GM13976 (cell line): ENCODE results near the gene ACTG2.

Experiments
- DNase-seq: peaks from one replicate; pipeline ENCODE4 v3.0.0; 2012; ENCODE audit warnings: low spot score
- CTCF ChIP-seq: IDR thresholded peaks from 2 replicates; pipeline ENCODE4 v1.5.1; 2012; ENCODE audit warnings: borderline replicate concordance, mild to moderate bottlenecking; ENCODE audit not compliant: insufficient read depth; ENCODE audit errors: extremely low read depth, missing control alignments, control extremely low read depth
- in situ Hi-C: fragments of 300-500 bp; cut with MboI; formaldehyde crosslinking; loops from one replicate; pipeline ENCODE4 v1.12.0; 2022; ENCODE audit warnings: low sequenced_read_pairs, mixed read lengths, inconsistent platforms; ENCODE audit not compliant: unreplicated experiment

Gene ACTG2

GRCh38 chr2:73925033-73925704 lies 32.4 kb downstream of the ACTG2 start:
- in situ Hi-C loops, result no loop called here
- no peak for DNase-seq

GRCh38 chr2:73925853-73926492 lies 33.2 kb downstream of the ACTG2 start:
- no peak for TF ChIP-seq CTCF
- no peak for DNase-seq
- in situ Hi-C loops, result no loop called here

More at GRCh38 chr2:73925033-73925704, 32.4 kb downstream of the ACTG2 start:
- TF ChIP-seq CTCF, result no peak

DNA sequence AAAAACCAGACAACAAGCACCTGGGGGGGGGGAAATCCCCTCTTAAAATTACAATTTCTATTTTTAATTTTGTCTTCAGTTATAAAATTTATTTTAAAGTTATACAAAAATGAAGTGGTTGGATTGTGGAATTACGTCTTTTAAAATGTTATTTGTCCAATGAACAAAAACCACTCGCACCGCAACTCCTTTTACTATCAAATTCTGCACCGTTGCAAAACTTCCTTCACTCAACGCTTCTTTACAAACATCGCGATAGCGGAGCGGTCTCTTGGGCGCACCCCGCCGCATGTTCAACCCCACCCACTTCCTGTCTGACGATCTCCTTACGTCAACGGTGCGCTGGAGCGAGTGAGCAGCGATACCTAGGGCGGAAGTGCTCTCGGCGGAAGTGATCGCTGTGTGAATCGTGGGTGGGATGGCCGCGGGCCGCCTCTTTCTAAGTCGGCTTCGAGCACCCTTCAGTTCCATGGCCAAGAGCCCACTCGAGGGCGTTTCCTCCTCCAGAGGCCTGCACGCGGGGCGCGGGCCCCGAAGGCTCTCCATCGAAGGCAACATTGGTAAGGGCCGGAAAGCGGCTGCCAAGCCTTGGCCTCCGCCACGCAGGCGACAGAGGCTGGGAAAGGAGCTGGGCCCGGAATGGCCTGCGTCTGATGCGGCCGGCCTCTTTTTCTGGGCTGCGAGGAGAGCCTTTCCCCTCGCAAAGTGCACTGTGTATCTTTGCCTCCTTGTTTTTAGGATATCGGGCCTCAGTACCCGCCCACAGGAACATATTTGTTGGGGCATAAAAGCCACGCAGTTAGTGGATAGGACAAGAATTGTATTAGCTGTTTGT lies 33.9 kb downstream of the ACTG2 start, which contains the start of gene DGUOK:
Gene DGUOK (plus strand): TSS at position 388 of the 835 bp plus-strand sequence. CDS start 31 bp downstream, at position 419.
- no peak for TF ChIP-seq CTCF
- in situ Hi-C loops, result no loop called here

DNA sequence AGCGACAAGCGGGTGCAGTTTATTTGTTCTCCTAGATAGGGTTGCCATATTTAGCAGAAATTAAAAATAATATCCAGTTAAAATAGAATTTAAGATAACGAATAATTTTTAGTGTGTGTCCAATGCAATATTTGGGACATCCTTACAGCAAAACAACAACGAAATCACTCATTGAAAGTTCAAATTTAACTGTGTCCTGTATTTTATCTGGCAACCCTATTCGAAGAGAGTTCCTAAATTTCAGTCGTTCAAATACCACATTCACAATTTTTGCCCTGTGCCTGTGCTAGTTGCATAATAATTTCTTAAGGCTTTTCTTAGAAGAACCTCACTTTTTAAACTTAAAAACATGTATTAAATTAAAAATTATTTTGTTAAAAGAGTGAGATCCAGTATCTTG lies 34.5 kb downstream of the ACTG2 start:
- DNase-seq, result no peak
- in situ Hi-C loops, result no loop called here
- TF ChIP-seq CTCF, result no peak

More for the DNA sequence above, 33.9 kb downstream of the ACTG2 start, which contains the start of gene DGUOK:
- DNase-seq, result peak; percentile 96

DNA sequence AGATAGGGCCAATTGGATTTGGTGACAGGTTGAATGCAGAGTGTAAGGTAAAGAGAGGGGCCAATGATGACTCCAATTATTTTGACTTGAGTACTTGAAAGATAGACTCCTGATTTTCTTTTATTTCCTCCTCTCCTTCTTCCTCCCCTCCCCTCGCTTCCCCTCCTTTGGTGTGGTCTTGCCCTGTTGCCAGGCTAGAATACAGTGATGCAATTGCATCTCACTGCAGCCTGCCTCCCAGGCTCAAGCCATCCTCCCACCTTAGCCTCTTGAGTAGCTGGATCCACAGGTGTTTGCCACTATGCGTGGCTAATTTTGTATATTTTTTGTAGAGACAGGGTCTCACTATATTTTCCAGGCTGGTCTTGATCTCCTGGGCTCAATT lies 36.1 kb downstream of the ACTG2 start:
- DNase-seq, result no peak
- in situ Hi-C loops, result no loop called here
- no peak for TF ChIP-seq CTCF

GRCh38 chr2:73930386-73930785 lies 37.6 kb downstream of the ACTG2 start:
- no peak for DNase-seq
- no peak for TF ChIP-seq CTCF
- in situ Hi-C loops, result no loop called here
